Measurements from ENCODE around the gene USF1.
A peak's percentile ranks its signal among the peaks of the same experiment; 100 is the strongest.

USF1 gene

DNA sequence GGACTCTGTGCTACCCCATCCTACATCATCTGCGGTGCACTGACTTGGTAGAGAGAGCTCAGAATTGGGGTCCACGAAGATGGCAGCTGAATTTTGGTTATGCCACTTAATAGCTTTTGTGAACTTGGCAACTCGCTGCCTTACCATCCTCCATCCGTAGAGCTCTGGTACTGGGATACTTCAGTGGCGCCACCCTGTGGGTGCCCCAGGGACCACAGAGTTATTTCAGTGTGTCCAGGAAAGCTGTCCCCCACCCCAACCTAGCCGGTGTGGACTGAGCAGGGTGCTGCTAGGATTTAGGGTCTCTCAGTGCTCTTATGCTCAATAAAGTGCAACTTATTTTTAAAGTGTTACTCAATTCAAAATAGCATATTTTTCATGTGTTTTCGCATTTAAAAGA lies 9.0 kb upstream of the USF1 start:
- TF ChIP-seq, protein P1, sequence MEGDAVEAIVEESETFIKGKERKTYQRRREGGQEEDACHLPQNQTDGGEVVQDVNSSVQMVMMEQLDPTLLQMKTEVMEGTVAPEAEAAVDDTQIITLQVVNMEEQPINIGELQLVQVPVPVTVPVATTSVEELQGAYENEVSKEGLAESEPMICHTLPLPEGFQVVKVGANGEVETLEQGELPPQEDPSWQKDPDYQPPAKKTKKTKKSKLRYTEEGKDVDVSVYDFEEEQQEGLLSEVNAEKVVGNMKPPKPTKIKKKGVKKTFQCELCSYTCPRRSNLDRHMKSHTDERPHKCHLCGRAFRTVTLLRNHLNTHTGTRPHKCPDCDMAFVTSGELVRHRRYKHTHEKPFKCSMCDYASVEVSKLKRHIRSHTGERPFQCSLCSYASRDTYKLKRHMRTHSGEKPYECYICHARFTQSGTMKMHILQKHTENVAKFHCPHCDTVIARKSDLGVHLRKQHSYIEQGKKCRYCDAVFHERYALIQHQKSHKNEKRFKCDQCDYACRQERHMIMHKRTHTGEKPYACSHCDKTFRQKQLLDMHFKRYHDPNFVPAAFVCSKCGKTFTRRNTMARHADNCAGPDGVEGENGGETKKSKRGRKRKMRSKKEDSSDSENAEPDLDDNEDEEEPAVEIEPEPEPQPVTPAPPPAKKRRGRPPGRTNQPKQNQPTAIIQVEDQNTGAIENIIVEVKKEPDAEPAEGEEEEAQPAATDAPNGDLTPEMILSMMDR (IDR thresholded peaks at IDR 0.05): 0 out of 2 replicates have a peak, but pooled peaks have one; percentile 14
- TF ChIP-seq ZFX (IDR thresholded peaks at IDR 0.05; ENCODE audit: borderline replicate concordance): no peak
- H3K27ac ChIP-seq: no peak overlapping the region

DNA sequence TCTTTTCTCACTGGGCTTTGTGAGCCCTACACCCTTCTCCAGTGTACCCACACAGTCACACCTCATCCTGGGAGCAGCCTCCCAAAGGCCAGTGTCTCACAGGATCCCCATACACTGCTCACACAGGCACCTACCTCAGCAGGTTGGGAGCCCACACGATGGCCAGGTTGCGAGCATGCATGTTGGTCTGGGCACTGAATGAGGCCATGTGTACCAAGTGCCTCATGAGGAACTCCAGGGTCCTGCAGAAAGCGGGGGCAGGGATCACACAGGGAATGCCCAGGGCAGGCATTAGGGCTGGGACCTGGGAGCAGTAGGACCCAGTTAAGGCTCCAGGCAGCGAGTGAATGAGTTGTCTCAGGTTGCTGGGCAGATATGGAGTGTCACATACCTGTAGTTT lies 8.5 kb upstream of the USF1 start:
- no peak overlapping the region for H3K27ac ChIP-seq
- no peak for TF ChIP-seq ZFX (IDR thresholded peaks at IDR 0.05; ENCODE audit: borderline replicate concordance)
- TF ChIP-seq, protein P1 (IDR thresholded peaks at IDR 0.05): no peak

DNA sequence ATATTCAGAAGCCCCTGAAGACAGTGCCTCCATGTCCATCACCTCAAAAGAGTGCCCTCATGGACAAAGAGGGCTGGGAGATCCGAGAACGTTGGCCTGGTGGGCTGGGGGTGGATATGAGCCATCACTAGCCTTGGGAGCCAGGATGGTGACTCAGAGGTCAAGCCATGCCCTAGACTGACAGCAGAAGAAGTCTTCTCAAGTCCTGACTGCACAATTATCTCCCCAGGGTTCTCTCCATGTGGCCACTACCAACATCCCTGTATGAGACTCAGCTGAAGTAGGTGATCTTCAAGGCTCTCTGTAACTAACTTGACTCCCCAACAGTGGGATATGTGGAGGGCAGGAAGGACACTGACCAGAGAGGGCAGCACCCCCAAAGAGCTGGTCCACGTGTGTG lies 7.1 kb upstream of the USF1 start:
- TF ChIP-seq, protein P1 (IDR thresholded peaks at IDR 0.05): no peak
- no peak for TF ChIP-seq ZFX (IDR thresholded peaks at IDR 0.05; ENCODE audit: borderline replicate concordance)
- no peak overlapping the region for H3K27ac ChIP-seq

DNA sequence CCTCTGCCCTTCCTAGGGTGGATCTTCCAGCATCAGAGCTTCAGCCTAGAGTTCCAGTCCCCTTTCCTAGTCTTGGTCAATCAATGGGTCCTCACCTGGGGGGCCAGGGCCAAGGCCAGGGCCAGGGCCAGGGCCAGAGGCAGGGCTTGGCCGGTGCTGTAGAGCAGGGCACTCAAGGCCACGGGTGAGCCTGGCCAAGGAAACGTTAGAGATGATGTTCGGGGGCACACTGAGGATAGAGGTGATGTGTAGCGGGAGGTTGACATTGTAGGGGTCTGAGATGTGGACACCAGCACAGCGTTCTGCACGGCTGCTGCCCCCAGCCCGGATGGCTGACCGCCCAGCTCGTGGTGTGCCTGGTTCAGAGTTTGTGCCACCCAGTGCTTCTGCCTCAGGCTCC lies 5.4 kb upstream of the USF1 start:
- no peak overlapping the region for H3K27ac ChIP-seq
- TF ChIP-seq ZFX (IDR thresholded peaks at IDR 0.05; ENCODE audit: borderline replicate concordance): no peak
- TF ChIP-seq, protein P1 (IDR thresholded peaks at IDR 0.05): no peak

DNA sequence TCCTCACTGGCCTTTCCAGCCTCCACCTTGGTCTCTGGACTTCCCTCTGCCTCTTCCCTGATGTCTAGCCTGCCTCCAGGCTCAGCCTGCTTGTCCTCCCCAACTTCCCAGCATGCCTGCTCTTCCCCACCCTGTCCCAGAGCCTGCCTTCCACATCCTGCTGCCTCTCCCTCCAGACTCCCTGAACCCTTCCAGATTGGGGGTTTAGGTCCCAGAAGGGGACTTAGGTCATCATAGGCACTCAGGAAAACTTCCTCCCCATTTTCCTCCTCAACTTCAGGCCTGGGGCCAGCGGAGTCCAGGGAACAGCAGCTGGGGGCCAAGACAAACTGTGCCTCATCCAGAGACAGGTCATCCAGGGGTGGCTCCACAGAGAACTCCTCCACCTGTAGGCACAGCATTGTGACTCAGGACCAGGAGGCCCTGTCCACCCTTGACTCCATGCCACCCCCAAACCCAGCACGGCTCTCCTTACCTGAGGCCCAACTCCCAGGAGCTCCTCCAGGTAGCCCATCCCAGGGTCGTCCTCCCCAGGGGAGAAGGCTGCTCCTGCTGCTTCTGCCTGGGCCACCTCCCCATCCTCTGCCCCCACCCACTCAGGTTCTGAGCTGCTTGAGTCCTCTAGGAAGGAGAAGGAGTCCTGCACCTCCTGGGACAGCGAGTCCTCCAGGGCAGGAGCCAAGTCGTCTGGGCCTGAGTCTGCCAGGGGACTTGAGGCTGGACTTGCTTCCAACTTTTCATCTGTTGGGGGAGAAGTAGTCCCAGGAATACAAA lies 3.4 kb upstream of the USF1 start:
- H3K27ac ChIP-seq: no peak overlapping the region
- TF ChIP-seq, protein P1 (IDR thresholded peaks at IDR 0.05): no peak
- TF ChIP-seq ZFX (IDR thresholded peaks at IDR 0.05; ENCODE audit: borderline replicate concordance): no peak

DNA sequence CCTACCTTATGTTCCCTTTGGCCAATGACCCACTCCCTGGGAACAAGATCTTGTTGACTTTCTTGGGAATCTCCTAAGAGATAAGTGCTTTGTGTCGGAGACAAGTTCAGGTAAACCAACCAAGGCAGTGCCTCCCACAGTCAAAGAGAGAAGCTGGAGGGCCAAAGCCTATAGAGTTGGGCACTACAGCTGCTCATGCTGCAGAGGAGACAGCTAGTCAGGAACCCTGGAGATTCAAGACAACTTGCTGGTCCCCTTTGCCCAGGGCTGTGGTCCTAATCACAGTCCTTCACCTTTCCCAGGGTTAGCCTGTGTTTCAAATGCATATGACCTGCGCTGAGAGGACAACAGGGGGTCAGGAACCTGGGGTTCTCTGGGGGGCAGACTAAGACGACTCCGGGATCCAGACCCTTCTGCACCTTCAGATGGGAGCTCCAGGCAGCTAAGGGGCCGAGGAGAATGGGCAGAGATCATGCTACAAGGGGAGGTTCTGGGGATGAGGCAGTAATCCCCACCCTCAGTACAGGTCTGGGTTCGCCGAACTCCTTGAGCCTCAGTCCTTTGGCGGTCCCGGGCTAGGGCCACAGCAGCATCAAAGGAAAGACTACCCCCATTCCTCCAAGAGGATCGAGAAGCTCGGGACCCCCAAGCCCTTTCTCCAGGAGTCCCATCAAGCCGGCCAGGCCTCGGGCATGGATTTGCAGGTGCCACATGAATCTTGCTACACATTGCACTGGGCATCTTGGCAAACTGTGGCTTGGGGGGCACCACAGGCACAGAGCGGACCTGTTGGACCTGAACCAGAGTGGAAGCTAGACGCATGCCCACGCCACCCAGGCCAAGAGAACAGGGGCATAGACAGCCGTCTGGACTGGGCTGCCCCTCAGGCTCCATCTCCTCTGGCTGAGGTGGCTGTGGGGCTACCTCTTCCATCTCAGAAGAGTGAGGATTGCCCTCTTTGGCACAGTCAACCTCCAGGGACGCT lies 2.0 kb upstream of the USF1 start:
- TF ChIP-seq, protein P1 (IDR thresholded peaks at IDR 0.05): no peak
- TF ChIP-seq ZFX (IDR thresholded peaks at IDR 0.05; ENCODE audit: borderline replicate concordance): no peak
- no peak overlapping the region for H3K27ac ChIP-seq
